Karpas-422 (cell line): ENCODE results near the gene FRMD7. TPM values are rescaled to one million over a fixed set of nuclear protein-coding genes. Genes with fewer than 3 reads are reported as not detected.
"Not testable (repeated sequence)": the region's sequence is repeated elsewhere in the genome, so short reads cannot be mapped to it uniquely, and the experiment has no call there.

Experiments
- DNase-seq: peaks from one replicate; pipeline ENCODE4 v3.0.0-alpha.2; 2015
- H2AFZ ChIP-seq: fragments of 200-600 bp; sonication (generic); 2 replicates; pipeline ENCODE4 v1.6.1; 2014; ENCODE audit warnings: antibody characterized with exemption, low read length, mixed read lengths
- H3K27ac ChIP-seq: fragments of 200-600 bp; sonication (generic); 2 replicates; pipeline ENCODE4 v1.5.1; 2014; ENCODE audit warnings: mild to moderate bottlenecking, low read length, moderate library complexity
- H3K27me3 ChIP-seq: fragments of 200-600 bp; sonication (generic); 2 replicates; pipeline ENCODE4 v1.6.1; 2014; ENCODE audit warnings: low read length, mixed read lengths
- H3K36me3 ChIP-seq: fragments of 200-600 bp; sonication (generic); 2 replicates; pipeline ENCODE4 v1.6.1; 2014; ENCODE audit warnings: low read length, mixed read lengths; ENCODE audit not compliant: insufficient read depth
- H3K4me1 ChIP-seq: fragments of 200-600 bp; sonication (generic); 2 replicates; pipeline ENCODE4 v1.6.1; 2014; ENCODE audit warnings: mild to moderate bottlenecking, low read length, mixed read lengths
- H3K4me2 ChIP-seq: fragments of 200-600 bp; sonication (generic); 2 replicates; pipeline ENCODE4 v1.6.1; 2014; ENCODE audit warnings: low read length, low read depth, mild to moderate bottlenecking; ENCODE audit not compliant: poor library complexity, severe bottlenecking
- H3K4me3 ChIP-seq: fragments of 200-600 bp; sonication (generic); 2 replicates; pipeline ENCODE4 v1.5.1; 2014; ENCODE audit warnings: mild to moderate bottlenecking, antibody characterized with exemption, low read length, mixed read lengths
- H3K79me2 ChIP-seq: fragments of 200-600 bp; sonication (generic); 2 replicates; pipeline ENCODE4 v1.6.1; 2014; ENCODE audit warnings: mild to moderate bottlenecking, low read length, mixed read lengths
- H3K9ac ChIP-seq: fragments of 200-600 bp; sonication (generic); 2 replicates; pipeline ENCODE4 v1.6.0; 2014; ENCODE audit warnings: low read length
- H3K9me2 ChIP-seq: fragments of 200-600 bp; sonication (generic), shearing (Covaris generic); replicated peaks from 2 replicates; pipeline ENCODE4 v1.6.0; 2014; ENCODE audit warnings: mild to moderate bottlenecking, low read length, moderate library complexity; ENCODE audit not compliant: insufficient read depth
- H3K9me3 ChIP-seq: fragments of 300-700, 200-600 bp; sonication (generic); 2 replicates; pipeline ENCODE4 v1.6.1; 2014; ENCODE audit warnings: low read length, mixed read lengths
- H4K20me1 ChIP-seq: fragments of 200-600 bp; sonication (generic); 2 replicates; pipeline ENCODE4 v1.6.1; 2014; ENCODE audit warnings: mild to moderate bottlenecking, antibody characterized with exemption, low read length, low read depth; ENCODE audit not compliant: insufficient read depth
- total RNA-seq: library from RNA; depleted of rRNA; stranded (reverse); fragments of >200 nt; shearing (Covaris generic); gene quantifications from 2 replicates; pipeline ENCODE4 v1.2.3, GENCODE V29; 2014; ENCODE audit warnings: low replicate concordance

The FRMD7 gene
- total RNA-seq, 1 experiment from 2014 or later: not detected

GRCh38 chrX:132115792-132116191, 12.0 kb downstream of the FRMD7 start:
- Histone ChIP-seq H3K27me3 (no peaks in the 10 kb centered on the region), H3K4me2 (no peak overlapping the region), H4K20me1 (no peaks in the 10 kb centered on the region), H3K9me3 (no peaks in the 10 kb centered on the region), H3K4me3 (no peak overlapping the region), H3K79me2 (no peaks in the 10 kb centered on the region), H3K9me2 (no peaks in the 10 kb centered on the region), H3K27ac (no peak overlapping the region), H3K9ac (no peak overlapping the region), H3K36me3 (no peaks in the 10 kb centered on the region), H3K4me1 (no peaks in the 10 kb centered on the region), H2AFZ (no peak overlapping the region)
- DNase-seq: no peak

DNA sequence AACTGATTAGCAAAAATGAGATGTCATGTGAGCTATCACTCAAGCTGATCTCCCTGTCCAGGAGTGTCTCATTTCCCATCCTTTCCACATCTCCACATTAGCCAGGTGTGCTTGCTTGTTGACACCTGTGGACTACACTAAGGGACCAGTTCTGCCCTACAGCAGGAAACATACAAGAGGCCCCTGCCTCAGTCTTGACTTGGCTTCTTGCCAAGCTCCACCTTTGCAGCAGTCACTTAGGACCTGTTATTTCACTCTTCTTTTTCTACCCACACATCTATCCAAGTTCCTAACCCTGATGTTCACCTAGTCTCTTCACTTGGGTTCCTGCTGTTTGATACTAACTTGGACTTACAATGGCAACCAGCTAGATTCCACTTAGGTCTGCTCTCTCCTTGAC, 13.2 kb downstream of the FRMD7 start:
- H3K27me3 ChIP-seq: no peaks in the 10 kb centered on the region
- H3K4me2 ChIP-seq: no peak overlapping the region
- H3K9me2 ChIP-seq: no peaks in the 10 kb centered on the region
- no peak overlapping the region for H3K27ac ChIP-seq
- H4K20me1 ChIP-seq: no peaks in the 10 kb centered on the region
- H3K36me3 ChIP-seq: no peaks in the 10 kb centered on the region
- H3K9me3 ChIP-seq: no peaks in the 10 kb centered on the region
- no peak for DNase-seq
- H2AFZ ChIP-seq: no peak overlapping the region
- no peaks in the 10 kb centered on the region for H3K79me2 ChIP-seq
- H3K4me1 ChIP-seq: no peaks in the 10 kb centered on the region
- no peak overlapping the region for H3K4me3 ChIP-seq
- no peak overlapping the region for H3K9ac ChIP-seq

DNA sequence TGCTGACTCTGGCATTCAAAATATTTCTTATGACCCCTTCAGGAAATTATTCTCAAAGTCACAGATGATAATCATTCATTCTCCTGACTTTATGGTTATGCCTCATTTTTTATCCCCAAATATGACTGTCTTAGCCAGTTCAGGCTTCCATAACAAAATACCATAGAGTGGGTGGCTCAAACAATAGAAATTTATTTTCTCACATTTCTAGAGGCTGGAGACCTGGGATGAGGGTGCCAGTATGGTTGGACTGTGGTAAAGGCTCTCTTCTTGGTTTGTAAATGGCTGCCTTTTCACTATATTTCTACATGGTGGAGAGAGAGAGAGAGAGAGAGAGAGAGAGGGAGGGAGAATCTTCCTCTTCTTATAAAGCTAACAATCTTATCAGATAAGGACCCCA, 20.5 kb downstream of the FRMD7 start:
- DNase-seq: no peak
- Histone ChIP-seq H3K4me2 (no peak overlapping the region), H3K9me3 (no peaks in the 10 kb centered on the region), H3K9me2 (no peaks in the 10 kb centered on the region), H3K79me2 (no peaks in the 10 kb centered on the region), H4K20me1 (no peaks in the 10 kb centered on the region), H3K36me3 (no peaks in the 10 kb centered on the region), H2AFZ (no peak overlapping the region), H3K9ac (no peak overlapping the region), H3K27me3 (no peaks in the 10 kb centered on the region), H3K4me3 (no peak overlapping the region), H3K4me1 (no peaks in the 10 kb centered on the region), H3K27ac (no peak overlapping the region)

- Histone ChIP-seq H3K9ac (no peak overlapping the region), H3K4me1 (no peaks in the 10 kb centered on the region), H4K20me1 (no peaks in the 10 kb centered on the region), H2AFZ (no peak overlapping the region), H3K4me3 (no peak overlapping the region), H3K9me2 (no peaks in the 10 kb centered on the region), H3K27ac (no peak overlapping the region), H3K36me3 (no peaks in the 10 kb centered on the region), H3K27me3 (no peaks in the 10 kb centered on the region), H3K9me3 (no peaks in the 10 kb centered on the region), H3K4me2 (no peak overlapping the region), H3K79me2 (no peaks in the 10 kb centered on the region)
- DNase-seq: no peak
Observed at GRCh38 chrX:132101799-132102198, 26.0 kb downstream of the FRMD7 start.

DNA sequence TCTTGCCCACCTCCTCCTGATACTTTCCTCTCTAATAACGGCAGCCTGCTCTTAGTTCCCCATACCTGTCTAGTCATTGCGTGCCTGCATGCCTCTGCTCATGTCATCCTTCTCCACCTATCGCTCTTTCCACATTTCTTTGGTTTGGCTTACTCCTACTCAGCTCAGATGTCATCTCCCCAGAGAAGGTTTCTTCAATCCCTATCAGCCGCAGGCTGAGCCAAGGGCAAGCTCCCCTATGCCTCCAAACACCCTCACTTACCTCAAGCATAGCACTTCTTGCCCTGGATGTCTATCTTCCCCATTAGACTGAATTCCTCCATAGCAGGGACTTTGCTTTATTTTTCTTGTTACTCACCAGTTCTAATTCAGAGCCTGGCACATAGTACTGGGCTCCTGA, 26.6 kb downstream of the FRMD7 start:
- H3K9ac ChIP-seq: no peak overlapping the region
- no peaks in the 10 kb centered on the region for H3K27me3 ChIP-seq
- H3K9me2 ChIP-seq: no peaks in the 10 kb centered on the region
- H3K36me3 ChIP-seq: no peaks in the 10 kb centered on the region
- H3K79me2 ChIP-seq: no peaks in the 10 kb centered on the region
- H3K4me2 ChIP-seq: no peak overlapping the region
- no peak overlapping the region for H3K27ac ChIP-seq
- H3K4me1 ChIP-seq: no peaks in the 10 kb centered on the region
- no peaks in the 10 kb centered on the region for H3K9me3 ChIP-seq
- H2AFZ ChIP-seq: no peak overlapping the region
- DNase-seq: no peak
- no peak overlapping the region for H3K4me3 ChIP-seq
- no peaks in the 10 kb centered on the region for H4K20me1 ChIP-seq

DNA sequence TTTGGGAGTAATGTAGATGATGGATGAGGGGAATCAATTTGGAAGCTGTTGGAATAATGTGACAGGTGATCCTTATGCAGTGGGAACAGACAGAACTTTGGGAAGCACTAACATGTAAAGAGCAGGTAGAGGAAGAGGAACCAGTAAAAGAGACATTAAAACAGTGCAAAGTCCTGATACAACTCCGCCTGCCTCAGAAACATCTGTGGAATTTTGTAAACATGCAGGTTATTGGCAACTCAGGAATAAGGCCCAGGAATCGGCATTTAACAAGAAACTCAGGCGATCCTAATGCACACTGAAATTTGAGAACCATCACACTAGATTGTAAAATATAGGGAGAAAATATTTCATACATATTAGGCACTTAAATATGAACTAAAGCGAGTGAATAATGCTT, 29.1 kb downstream of the FRMD7 start:
- not testable (repeated sequence) for H3K36me3 ChIP-seq, H3K9me2 ChIP-seq, H3K4me3 ChIP-seq, H3K79me2 ChIP-seq, H3K9me3 ChIP-seq, H3K9ac ChIP-seq, H3K27me3 ChIP-seq, H3K4me1 ChIP-seq, H3K4me2 ChIP-seq, DNase-seq, H3K27ac ChIP-seq, H4K20me1 ChIP-seq, H2AFZ ChIP-seq

GRCh38 chrX:132094164-132094563, 33.7 kb downstream of the FRMD7 start:
- DNase-seq: no peak
- H2AFZ ChIP-seq: no peak overlapping the region
- no peak overlapping the region for H3K4me2 ChIP-seq
- H3K27me3 ChIP-seq: no peaks in the 10 kb centered on the region
- H3K4me3 ChIP-seq: no peak overlapping the region
- no peaks in the 10 kb centered on the region for H4K20me1 ChIP-seq
- H3K4me1 ChIP-seq: peaks cover 2% of the 10 kb centered on the region; the same call in 1 of the 2 replicates
- no peak overlapping the region for H3K9ac ChIP-seq
- H3K9me2 ChIP-seq: no peaks in the 10 kb centered on the region
- H3K27ac ChIP-seq: no peak overlapping the region
- H3K36me3 ChIP-seq: no peaks in the 10 kb centered on the region
- no peaks in the 10 kb centered on the region for H3K9me3 ChIP-seq
- H3K79me2 ChIP-seq: no peaks in the 10 kb centered on the region

DNA sequence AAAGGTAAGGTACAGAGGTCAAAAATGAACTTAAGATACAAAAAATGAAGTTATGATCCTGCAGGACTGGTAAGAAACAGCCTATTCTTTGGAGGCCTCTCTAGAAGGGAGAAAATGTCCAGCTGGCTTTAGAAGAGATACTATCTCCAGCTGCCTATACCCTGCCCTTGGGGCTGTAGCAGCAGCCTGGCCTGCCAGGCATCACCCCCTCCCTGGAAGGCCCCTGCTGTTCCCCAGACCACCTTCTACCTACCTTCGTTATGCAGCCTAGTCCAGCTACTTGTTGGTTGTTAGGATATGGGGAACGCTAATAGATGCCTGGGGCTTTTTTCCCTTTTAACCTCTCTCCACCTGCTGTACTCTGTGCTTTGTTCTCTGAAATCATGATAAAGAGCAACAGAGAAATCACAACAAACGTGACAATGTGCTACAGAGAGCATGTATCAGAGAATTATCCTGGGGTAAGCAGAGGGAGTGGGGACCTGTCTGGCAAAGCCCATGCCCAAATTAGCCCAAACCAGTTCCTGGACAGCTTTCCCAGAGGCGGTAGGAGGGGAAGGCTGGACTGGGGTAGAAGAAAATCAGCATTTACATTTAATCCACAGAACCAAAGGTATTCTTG, 34.5 kb downstream of the FRMD7 start:
- Histone ChIP-seq H3K9me2 (no peaks in the 10 kb centered on the region), H3K9me3 (no peaks in the 10 kb centered on the region), H3K4me3 (no peak overlapping the region), H3K4me1 (peaks cover 2% of the 10 kb centered on the region; the same call in 1 of the 2 replicates), H4K20me1 (no peaks in the 10 kb centered on the region), H3K4me2 (no peak overlapping the region), H2AFZ (no peak overlapping the region), H3K27me3 (no peaks in the 10 kb centered on the region), H3K27ac (no peak overlapping the region), H3K79me2 (no peaks in the 10 kb centered on the region), H3K9ac (no peak overlapping the region), H3K36me3 (no peaks in the 10 kb centered on the region)
- DNase-seq: no peak
